ENCODE results near the gene SLC26A4. TPM values are rescaled to one million over a fixed set of nuclear protein-coding genes. Genes with fewer than 3 reads are reported as not detected.

The SLC26A4 gene
- total RNA-seq = 1 to 10 TPM in 1 of 6 donors, under 1 TPM in 5; 0.11 to 1.0 (median 0.56) TPM

DNA sequence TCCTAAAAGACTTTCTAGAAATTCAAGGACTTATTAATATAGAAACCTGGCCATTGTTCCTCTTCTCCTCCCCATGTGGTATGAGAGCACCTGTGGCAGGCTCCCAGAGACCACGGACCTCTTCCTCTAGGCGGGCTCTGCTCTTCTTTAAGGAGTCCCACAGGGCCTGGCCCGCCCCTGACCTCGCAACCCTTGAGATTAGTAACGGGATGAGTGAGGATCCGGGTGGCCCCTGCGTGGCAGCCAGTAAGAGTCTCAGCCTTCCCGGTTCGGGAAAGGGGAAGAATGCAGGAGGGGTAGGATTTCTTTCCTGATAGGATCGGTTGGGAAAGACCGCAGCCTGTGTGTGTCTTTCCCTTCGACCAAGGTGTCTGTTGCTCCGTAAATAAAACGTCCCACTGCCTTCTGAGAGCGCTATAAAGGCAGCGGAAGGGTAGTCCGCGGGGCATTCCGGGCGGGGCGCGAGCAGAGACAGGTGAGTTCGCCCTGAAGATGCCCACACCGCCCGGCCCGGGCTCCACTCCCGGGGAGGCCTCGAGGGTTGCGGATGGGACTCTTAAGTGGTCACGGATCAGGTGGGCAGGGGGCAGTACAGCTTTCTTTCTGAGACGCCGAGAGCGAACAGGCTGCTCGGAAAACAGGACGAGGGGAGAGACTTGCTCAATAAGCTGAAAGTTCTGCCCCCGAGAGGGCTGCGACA, at the start of gene SLC26A4:
TSS of gene SLC26A4 (plus strand) at position 448 of the 700 bp plus-strand sequence. CDS start 814 bp downstream, outside the sequence.
- 8 to 10% methylated on average over 13 to 35 of the region's 37 CpGs for WGBS, 2 donors
- Histone ChIP-seq H3K4me3 (peak within 1 kb of the TSS; percentile 16 to 58 (median 44)), H3K9me3 (no peaks in the 10 kb centered on the region), H3K36me3 (no peaks in the 10 kb centered on the region), H3K27ac (no peak within 1 kb of the TSS), H3K27me3 (peaks cover 0 to 17% (median 10%) of the 10 kb centered on the region in 4 donors), H3K4me1 (peaks cover 17 to 20% (median 19%) of the 10 kb centered on the region in 4 donors)
- peak in 1 of 2 donors; percentile 81 for DNase-seq
- ATAC-seq (ENCODE audit: low FRiP score in 2 of 2) = peak; percentile 28 to 39
- no peak for TF ChIP-seq EP300 (IDR thresholded peaks at IDR 0.05)
- TF ChIP-seq CTCF (IDR thresholded peaks at IDR 0.05) = no peak
- no peak for TF ChIP-seq POLR2AphosphoS5 (IDR thresholded peaks at IDR 0.05)
- no peak for TF ChIP-seq POLR2A (IDR thresholded peaks at IDR 0.05)

GRCh38 chr7:107613439-107613838, 47.2 kb upstream of the SLC26A4 start:
- peaks cover 0 to 15% (median 0%) of the 10 kb centered on the region in 4 donors for H3K4me1 ChIP-seq
- H3K27me3 ChIP-seq = no peaks in the 10 kb centered on the region
- H3K9me3 ChIP-seq = no peaks in the 10 kb centered on the region
- TF ChIP-seq POLR2AphosphoS5 (IDR thresholded peaks at IDR 0.05) (no peak), EP300 (IDR thresholded peaks at IDR 0.05) (no peak), CTCF (IDR thresholded peaks at IDR 0.05) (no peak), POLR2A (IDR thresholded peaks at IDR 0.05) (no peak)
- H3K27ac ChIP-seq = no peak overlapping the region
- WGBS, 2 donors = 85 to 96% methylated on average over 1 of the region's 1 CpG
- peaks cover 0 to 46% (median 10%) of the 10 kb centered on the region in 4 donors for H3K36me3 ChIP-seq
- ATAC-seq (ENCODE audit: low FRiP score in 2 of 2) (no peak), DNase-seq (no peak)
- no peak overlapping the region for H3K4me3 ChIP-seq

DNA sequence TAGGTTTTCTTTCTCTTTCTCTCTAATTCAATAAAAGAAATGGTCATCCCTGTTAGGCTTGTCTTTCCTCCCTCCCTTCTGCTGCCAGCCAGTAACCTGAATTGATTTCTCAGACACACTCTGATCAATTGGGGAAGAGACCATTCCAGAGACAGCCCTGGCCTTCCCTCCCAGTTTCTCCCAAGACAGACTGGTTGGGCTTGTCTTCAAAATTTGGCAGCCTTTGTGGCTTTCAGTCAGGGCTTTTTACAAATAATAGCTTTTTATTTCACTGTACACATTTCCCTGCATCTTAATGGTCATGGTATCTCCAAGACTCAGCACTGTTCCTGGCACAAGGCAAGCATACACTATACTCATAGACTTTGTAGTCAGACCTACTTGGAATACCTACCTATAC, 46.7 kb upstream of the SLC26A4 start:
- no peak for ATAC-seq (ENCODE audit: low FRiP score in 2 of 2)
- no peak overlapping the region for H3K4me3 ChIP-seq
- no peak for TF ChIP-seq EP300 (IDR thresholded peaks at IDR 0.05)
- TF ChIP-seq POLR2AphosphoS5 (IDR thresholded peaks at IDR 0.05) = no peak
- TF ChIP-seq CTCF (IDR thresholded peaks at IDR 0.05) = no peak
- H3K9me3 ChIP-seq = no peaks in the 10 kb centered on the region
- H3K4me1 ChIP-seq = peaks cover 0 to 15% (median 0%) of the 10 kb centered on the region in 4 donors
- peaks cover 0 to 44% (median 10%) of the 10 kb centered on the region in 4 donors for H3K36me3 ChIP-seq
- no peaks in the 10 kb centered on the region for H3K27me3 ChIP-seq
- H3K27ac ChIP-seq = no peak overlapping the region
- DNase-seq = no peak

DNA sequence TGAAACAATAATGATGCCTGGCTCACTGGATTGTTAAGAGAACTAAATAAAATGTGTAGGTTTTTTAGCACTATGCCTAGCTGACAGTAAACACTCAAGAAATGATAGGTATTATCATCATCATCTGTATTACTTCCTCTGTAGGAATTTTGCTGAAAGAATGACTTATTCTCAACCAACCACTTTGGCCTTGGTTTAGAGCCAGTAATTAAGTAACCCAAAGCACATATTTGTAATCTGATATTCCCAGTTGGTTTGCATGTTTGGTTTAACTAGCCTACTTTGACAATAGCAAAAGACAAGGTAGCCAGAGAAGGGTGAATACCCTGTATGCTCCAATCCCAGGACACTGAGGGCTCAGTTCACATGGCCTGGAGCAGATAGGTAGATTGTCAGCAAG, 46.2 kb upstream of the SLC26A4 start:
- no peak for TF ChIP-seq CTCF (IDR thresholded peaks at IDR 0.05)
- TF ChIP-seq POLR2A (IDR thresholded peaks at IDR 0.05) = no peak
- no peak for TF ChIP-seq EP300 (IDR thresholded peaks at IDR 0.05)
- TF ChIP-seq POLR2AphosphoS5 (IDR thresholded peaks at IDR 0.05) = no peak
- H3K36me3 ChIP-seq = peaks cover 0 to 40% (median 10%) of the 10 kb centered on the region in 4 donors
- peaks cover 0 to 10% (median 0%) of the 10 kb centered on the region in 4 donors for H3K4me1 ChIP-seq
- H3K27me3 ChIP-seq = no peaks in the 10 kb centered on the region
- no peak overlapping the region for H3K27ac ChIP-seq
- H3K4me3 ChIP-seq = no peak overlapping the region
- ATAC-seq (ENCODE audit: low FRiP score in 2 of 2) = no peak
- H3K9me3 ChIP-seq = no peaks in the 10 kb centered on the region
- DNase-seq = no peak
